Gastrocnemius medialis (tissue), 4 donors: Measurements from ENCODE around the gene FAM168A. TPM values are rescaled to one million over a fixed set of nuclear protein-coding genes. Genes with fewer than 3 reads are reported as not detected.

Source experiments
- ATAC-seq, 2 donors: fragments of 150-250 bp; one replicate each; pipeline ENCODE4 v1.9.1; 2016
- DNase-seq, 2 donors: peaks; one replicate each; pipeline ENCODE4 v3.0.0-alpha.2; 2019
- H3K27ac ChIP-seq, 4 donors: fragments of 200-600 bp; sonication (generic); 1 replicate in 1 of 4; 2 replicates in 3 of 4; pipeline ENCODE4 v1.5.1; 2016 to 2018; ENCODE audit warnings: mild to moderate bottlenecking in 2 of 4, moderate library complexity in 1 of 4
- H3K27me3 ChIP-seq, 3 donors: fragments of 200-600 bp; sonication (generic) in 2 of 3; 1 replicate in 1 of 3; 2 replicates in 2 of 3; pipeline versions ENCODE4 v1.5.1 to v1.6.0; 2016 to 2019; ENCODE audit warnings: mild to moderate bottlenecking in 1 of 3, moderate library complexity in 1 of 3
- H3K36me3 ChIP-seq, 2 donors: fragments of 200-600 bp; sonication (generic) in 1 of 2; one replicate each; pipeline ENCODE4 v1.5.1; 2017 to 2018
- H3K4me1 ChIP-seq, 2 donors: fragments of 200-600 bp; sonication (generic) in 1 of 2; one replicate each; pipeline ENCODE4 v1.5.1; 2016 to 2017; ENCODE audit warnings: mild to moderate bottlenecking in 2 of 2
- H3K4me3 ChIP-seq, 4 donors: fragments of 200-600 bp; sonication (generic) in 3 of 4; 1 replicate in 1 of 4; 2 replicates in 3 of 4; pipeline ENCODE4 v1.5.1; 2016 to 2019; ENCODE audit warnings: mild to moderate bottlenecking in 2 of 4
- H3K9me3 ChIP-seq, 3 donors: fragments of 200-600 bp; sonication (generic) in 2 of 3; 1 replicate in 1 of 3; 2 replicates in 2 of 3; pipeline ENCODE4 v1.5.1; 2016 to 2019
- CTCF ChIP-seq, 5 experiments: fragments of 450-650 bp in 3 of 5; fragments of 200-600 bp in 2 of 5; sonication (generic) in 2 of 5; IDR thresholded peaks in 4 of 5; conservative IDR thresholded peaks in 1 of 5; 1 replicate in 4 of 5; 2 replicates in 1 of 5; pipeline ENCODE4 v1.5.1; 2016 to 2019; ENCODE audit warnings: antibody characterized with exemption in 5 of 5, mild to moderate bottlenecking in 3 of 5, moderate library complexity in 3 of 5
- POLR2A ChIP-seq, 2 donors: fragments of 450-650 bp; IDR thresholded peaks; one replicate each; pipeline ENCODE4 v1.6.1; 2017; ENCODE audit warnings: antibody characterized with exemption in 2 of 2, mild to moderate bottlenecking in 2 of 2, moderate library complexity in 2 of 2
- in situ Hi-C, 4 donors: fragments of 200-750 bp; cut with MboI; loops; one replicate each; pipeline versions ENCODE4 v1.15.0 to v1.8.0; 2017; ENCODE audit warnings: low sequenced_read_pairs in 4 of 4
- intact Hi-C: fragments of 100-400 bp; cut with DNase I; formaldehyde crosslinking; loops from one replicate; pipeline ENCODE4 v1.15.1; 2023; ENCODE audit warnings: low total_unique reads
- total RNA-seq, 4 donors: library from RNA; depleted of rRNA; stranded (reverse); fragments of >200 nt; gene quantifications; one replicate each; pipeline versions ENCODE4 v1.1.0 to v1.2.3, GENCODE V29; 2016

The FAM168A gene
- total RNA-seq, 4 donors from 2014 or later, result 15.9 to 29.3 (median 21.4) TPM

GRCh38 chr11:73481626-73482025, 116.3 kb downstream of the FAM168A start:
- DNase-seq, result no peak
- TF ChIP-seq CTCF (IDR thresholded peaks at IDR 0.05 in 4 of 5, conservative IDR thresholded peaks at IDR 0.05 in 1 of 5) (no peak), POLR2A (IDR thresholded peaks at IDR 0.05) (no peak)
- Histone ChIP-seq H3K27me3 (no peaks in the 10 kb centered on the region), H3K36me3 (no peaks in the 10 kb centered on the region), H3K4me3 (no peak overlapping the region), H3K9me3 (no peaks in the 10 kb centered on the region), H3K4me1 (peaks cover 6 to 10% of the 10 kb centered on the region in 2 donors), H3K27ac (no peak overlapping the region)
- intact Hi-C loops (loop anchor here (2.0 kb wide), 1 partner anchor 117 kb away; the partner anchor contains the start of gene FAM168A), in situ Hi-C loops (no loop called here)
- no peak for ATAC-seq

- H3K27me3 ChIP-seq, result no peaks in the 10 kb centered on the region
- no peak for ATAC-seq
- no peaks in the 10 kb centered on the region for H3K9me3 ChIP-seq
- H3K36me3 ChIP-seq, result no peaks in the 10 kb centered on the region
- in situ Hi-C loops, result no loop called here
- TF ChIP-seq POLR2A (IDR thresholded peaks at IDR 0.05), result no peak
- no peak for TF ChIP-seq CTCF (IDR thresholded peaks at IDR 0.05 in 4 of 5, conservative IDR thresholded peaks at IDR 0.05 in 1 of 5)
- DNase-seq, result no peak
- no peak overlapping the region for H3K27ac ChIP-seq
- intact Hi-C loops, result loop anchor here (2.0 kb wide), 1 partner anchor 118 kb away; the partner anchor contains the start of gene FAM168A
- peaks cover 6 to 10% of the 10 kb centered on the region in 2 donors for H3K4me1 ChIP-seq
- H3K4me3 ChIP-seq, result no peak overlapping the region
These were observed 117.2 kb downstream of the FAM168A start for GRCh38 chr11:73480677-73481076.

GRCh38 chr11:73478737-73479347, 119.1 kb downstream of the FAM168A start:
- Histone ChIP-seq H3K4me3 (no peak overlapping the region), H3K27me3 (no peaks in the 10 kb centered on the region), H3K9me3 (no peaks in the 10 kb centered on the region), H3K36me3 (no peaks in the 10 kb centered on the region), H3K4me1 (peaks cover 6 to 16% of the 10 kb centered on the region in 2 donors), H3K27ac (peak overlapping the region in 3 of 4 donors; percentile 11 to 40 (median 20))
- intact Hi-C loops (loop anchor here (1.0 kb wide), 1 partner anchor 180 kb away; no protein-coding TSS in a partner anchor), in situ Hi-C loops (no loop called here)
- peak; percentile 48 to 77 (median 64) for TF ChIP-seq CTCF (IDR thresholded peaks at IDR 0.05 in 4 of 5, conservative IDR thresholded peaks at IDR 0.05 in 1 of 5)
- no peak for TF ChIP-seq POLR2A (IDR thresholded peaks at IDR 0.05)
- no peak for DNase-seq
- peak; percentile 76 to 95 for ATAC-seq

GRCh38 chr11:73477518-73477917, 120.4 kb downstream of the FAM168A start:
- no peak for DNase-seq
- Histone ChIP-seq H3K27me3 (no peaks in the 10 kb centered on the region), H3K9me3 (no peaks in the 10 kb centered on the region), H3K36me3 (no peaks in the 10 kb centered on the region), H3K4me3 (no peak overlapping the region), H3K27ac (no peak overlapping the region), H3K4me1 (peaks cover 6 to 16% of the 10 kb centered on the region in 2 donors)
- in situ Hi-C loops, result no loop called here
- intact Hi-C loops, result no loop called here
- ATAC-seq, result no peak
- TF ChIP-seq POLR2A (IDR thresholded peaks at IDR 0.05) (no peak), CTCF (IDR thresholded peaks at IDR 0.05 in 4 of 5, conservative IDR thresholded peaks at IDR 0.05 in 1 of 5) (no peak)
